ENCODE results near the gene MIPOL1.
"Not testable (repeated sequence)": the region's sequence is repeated elsewhere in the genome, so short reads cannot be mapped to it uniquely, and the experiment has no call there.

The MIPOL1 gene

DNA sequence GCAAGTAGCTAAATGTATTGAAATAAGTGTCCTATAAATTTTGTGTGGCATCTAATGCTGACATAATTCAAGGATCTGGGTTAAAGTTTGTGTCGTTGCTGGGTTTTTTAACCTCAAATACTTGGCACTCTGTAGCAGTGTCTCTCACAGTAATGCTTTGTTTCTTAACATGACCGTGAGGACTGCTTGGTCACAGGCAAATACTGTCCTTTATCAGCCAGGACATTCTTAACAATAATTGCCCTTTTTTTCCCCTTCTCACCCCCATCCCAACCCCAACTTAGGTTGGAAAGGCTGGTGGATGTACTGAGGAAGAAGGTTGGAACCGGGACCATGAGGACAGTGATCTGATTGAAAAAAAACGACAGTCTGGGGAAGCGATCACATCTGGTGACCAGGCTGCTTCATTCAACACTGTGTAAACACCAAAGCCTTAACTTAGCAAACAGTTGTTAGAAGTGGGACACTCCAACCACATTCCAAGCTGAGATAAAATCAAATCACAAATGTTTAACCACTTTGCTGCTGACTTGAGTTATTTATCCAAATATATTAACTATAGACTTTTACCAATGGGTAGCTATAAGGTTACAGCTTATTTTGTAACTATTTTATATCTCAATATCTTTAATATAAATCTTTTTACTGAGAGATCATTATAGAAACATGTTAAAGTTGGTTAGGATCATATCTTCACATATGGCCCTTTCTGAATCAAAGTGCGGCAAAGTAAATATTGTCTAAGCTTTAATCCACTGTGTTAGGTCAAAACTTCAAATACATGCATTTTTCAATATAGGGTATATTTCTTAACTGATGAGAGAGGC lies 349.1 kb downstream of the MIPOL1 start:
- no peak for DNase-seq (ENCODE audit: low read depth)

DNA sequence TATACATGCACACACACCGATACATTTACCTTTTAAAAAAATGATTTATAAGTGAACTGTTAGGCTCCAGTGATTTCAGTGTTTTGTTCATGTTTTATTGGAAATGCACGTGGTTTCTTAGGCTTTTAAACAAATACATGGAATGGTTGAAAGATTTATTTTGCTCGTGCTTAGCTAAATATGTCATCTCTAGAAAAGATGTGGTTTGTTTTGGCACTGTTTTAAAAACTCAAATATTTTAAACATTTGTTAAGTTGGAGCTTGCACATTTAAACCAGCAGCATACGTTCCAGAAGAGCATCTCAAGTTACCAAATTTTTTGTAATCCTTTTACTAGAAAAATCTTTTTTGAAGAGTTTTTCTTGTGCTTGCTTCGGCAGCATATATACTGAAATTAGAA lies 352.8 kb downstream of the MIPOL1 start:
- DNase-seq (ENCODE audit: low read depth), result no peak

- DNase-seq (ENCODE audit: low read depth), result no peak
These were observed 353.4 kb downstream of the MIPOL1 start for GRCh38 chr14:37551119-37551518.

DNA sequence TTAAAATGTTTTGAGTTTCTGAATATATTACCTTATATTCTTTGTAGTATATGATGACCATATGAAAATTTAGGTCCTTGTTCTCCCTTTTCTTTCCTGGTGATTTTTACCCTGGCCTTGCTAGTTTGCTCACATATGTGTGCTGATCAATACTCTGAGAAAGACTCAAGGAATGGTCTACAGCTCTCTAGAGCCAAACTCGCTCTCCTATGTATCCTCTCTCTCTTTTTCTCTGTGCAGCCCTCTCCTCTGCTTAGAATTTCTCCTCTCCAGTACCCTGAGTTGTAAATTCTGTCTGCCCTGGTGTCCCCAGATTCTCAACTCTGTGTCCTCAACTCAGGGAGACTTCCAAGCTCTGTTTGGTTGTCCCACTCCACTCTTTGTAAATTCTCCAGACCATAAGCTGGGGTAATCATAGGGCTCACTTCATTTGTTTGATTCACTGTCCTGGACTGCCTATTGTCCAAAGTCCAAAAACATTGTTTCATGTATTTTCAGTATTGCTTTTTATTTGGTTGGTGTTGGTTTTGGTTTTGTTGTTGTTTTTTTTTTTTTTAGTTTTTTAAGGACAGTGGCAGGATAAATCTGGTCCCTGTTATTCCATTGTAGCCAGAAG lies 356.3 kb downstream of the MIPOL1 start:
- no peak for DNase-seq (ENCODE audit: low read depth)

- DNase-seq (ENCODE audit: low read depth), result not testable (repeated sequence)
These were observed 357.9 kb downstream of the MIPOL1 start for GRCh38 chr14:37555596-37555995.

- no peak for DNase-seq (ENCODE audit: low read depth)
These were observed 361.0 kb downstream of the MIPOL1 start for GRCh38 chr14:37558740-37559139.

DNA sequence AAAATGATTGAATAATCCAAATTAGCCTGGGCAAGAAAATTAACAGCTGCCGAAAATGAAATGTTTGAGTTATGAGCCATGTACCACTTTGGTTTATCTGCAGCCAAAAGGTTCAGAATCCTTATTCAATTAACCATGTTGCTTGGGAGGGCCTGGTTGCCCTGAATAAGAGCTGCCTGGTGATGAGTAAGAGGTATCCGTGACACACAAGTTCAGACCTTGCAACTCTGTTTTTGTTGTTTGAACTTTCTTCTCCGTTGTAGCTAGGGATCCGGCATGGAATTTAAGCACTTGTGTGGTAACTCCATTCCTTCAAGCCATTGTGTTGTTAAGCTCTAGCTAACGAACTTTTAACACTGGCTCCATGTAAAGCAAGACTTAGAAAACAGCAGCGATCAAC lies 361.6 kb downstream of the MIPOL1 start:
- DNase-seq (ENCODE audit: low read depth), result no peak

DNA sequence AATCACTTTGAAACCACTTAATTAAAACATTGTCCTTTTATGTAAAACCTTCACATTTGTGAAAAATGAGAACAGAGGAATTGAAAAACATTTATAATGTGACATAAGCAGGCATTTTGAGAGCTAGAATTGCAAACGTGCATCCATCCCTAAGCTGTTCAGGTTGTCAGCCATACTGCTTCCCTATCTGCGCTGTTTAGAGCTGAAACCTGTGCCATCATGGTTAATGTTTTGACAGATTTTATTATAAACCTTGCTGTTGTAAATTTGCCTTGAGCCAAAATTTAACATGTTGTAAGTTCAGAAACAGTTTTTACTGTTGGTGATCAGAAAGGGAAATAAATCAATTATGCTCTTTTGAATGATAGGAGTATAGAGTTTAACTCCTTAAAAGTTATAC lies 365.5 kb downstream of the MIPOL1 start:
- no peak for DNase-seq (ENCODE audit: low read depth)

GRCh38 chr14:37565550-37565949 lies 367.8 kb downstream of the MIPOL1 start:
- no peak for DNase-seq (ENCODE audit: low read depth)

- DNase-seq (ENCODE audit: low read depth), result no peak
These were observed 369.2 kb downstream of the MIPOL1 start for GRCh38 chr14:37566811-37567371.

GRCh38 chr14:37569729-37570128 lies 372.0 kb downstream of the MIPOL1 start:
- no peak for DNase-seq (ENCODE audit: low read depth)

DNA sequence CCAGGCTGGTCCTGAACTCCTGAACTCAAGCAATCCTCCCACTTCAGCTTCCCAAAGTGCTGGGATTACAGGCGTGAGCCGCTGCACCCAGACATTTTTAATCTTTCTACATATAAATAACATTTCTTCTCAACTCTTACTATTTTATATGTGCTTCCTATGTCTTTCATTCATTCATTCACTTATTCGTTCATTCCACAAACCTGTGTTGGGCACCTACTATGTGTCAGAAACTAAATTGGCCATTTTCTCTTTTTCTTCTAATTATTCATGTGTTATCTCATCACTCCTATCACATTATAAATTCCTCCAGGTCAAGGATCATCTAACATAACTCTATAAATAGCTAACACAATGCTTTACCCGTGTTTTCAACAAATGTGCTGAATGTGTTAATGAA lies 373.7 kb downstream of the MIPOL1 start:
- no peak for DNase-seq (ENCODE audit: low read depth)

GRCh38 chr14:37573356-37573755 lies 375.6 kb downstream of the MIPOL1 start:
- DNase-seq (ENCODE audit: low read depth), result no peak

DNA sequence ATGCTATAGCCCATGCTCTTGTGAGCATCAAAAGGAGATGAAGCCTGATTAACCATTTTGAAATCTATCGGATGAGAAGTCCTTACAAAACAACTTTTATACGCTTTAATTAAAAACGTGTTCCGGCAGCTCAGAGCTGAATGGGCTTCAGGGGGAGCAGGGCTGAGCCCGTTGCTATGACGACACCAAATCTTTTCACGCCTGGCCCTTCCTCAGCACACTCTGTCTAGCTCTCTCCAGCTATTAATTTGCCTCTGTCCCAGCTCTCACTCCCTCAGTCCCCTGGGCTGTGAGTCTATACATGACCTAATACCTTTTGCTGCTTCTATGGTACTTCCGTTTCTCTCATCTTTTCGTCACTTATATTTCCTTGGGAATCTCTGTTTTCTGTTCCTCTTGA lies 381.5 kb downstream of the MIPOL1 start:
- DNase-seq (ENCODE audit: low read depth), result no peak

- no peak for DNase-seq (ENCODE audit: low read depth)
These were observed 382.4 kb downstream of the MIPOL1 start for GRCh38 chr14:37580146-37580545.

GRCh38 chr14:37583358-37584210 lies 385.8 kb downstream of the MIPOL1 start:
- DNase-seq (ENCODE audit: low read depth), result no peak

DNA sequence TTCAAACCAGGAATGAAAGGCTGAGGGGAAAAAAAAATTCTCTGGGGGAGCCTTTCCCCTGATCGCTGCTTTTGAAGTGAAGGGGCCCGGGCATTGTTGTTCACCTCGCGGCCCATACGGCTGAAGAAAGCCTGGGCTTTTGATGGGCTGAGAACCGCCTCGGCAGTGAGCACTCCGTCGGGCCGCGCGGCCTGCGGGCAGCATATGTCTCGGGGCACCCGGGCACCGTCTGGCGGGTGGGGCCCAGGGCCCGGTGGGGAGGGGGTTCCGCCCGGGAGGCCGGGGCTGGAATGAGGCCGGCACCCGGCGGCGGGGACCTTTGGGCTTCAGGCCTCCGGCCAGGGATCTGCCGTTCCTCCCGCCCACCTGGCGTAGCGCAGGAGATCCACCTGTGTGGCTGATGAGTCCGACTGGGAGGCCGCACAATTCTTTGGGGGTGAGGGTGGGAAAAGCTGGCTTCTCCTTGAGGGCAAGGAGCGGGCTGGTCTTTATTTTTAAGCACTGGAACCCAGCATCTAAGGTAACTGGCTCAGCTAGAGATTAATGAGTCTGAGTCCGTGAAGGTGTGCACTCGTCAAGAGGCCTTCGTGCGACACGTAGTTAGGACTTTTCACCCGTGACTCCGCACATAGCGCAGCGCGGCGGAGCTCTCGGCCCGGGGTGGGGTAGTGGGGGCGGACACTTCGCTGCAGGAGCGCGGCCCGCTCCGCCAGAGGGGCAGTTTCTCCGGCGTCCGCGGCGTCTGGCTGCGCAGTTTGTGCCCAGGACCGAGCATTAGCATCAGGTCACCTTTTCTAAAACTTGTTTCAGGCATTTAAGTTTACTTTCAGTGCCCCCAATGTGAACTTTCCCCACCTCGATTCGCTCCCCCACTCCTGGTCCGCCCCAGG lies 386.7 kb downstream of the MIPOL1 start:
- no peak for DNase-seq (ENCODE audit: low read depth)

- DNase-seq (ENCODE audit: low read depth), result no peak
These were observed 387.4 kb downstream of the MIPOL1 start for GRCh38 chr14:37585101-37585511.

- no peak for DNase-seq (ENCODE audit: low read depth)
These were observed 388.4 kb downstream of the MIPOL1 start for GRCh38 chr14:37585971-37586796.

- no peak for DNase-seq (ENCODE audit: low read depth)
These were observed 389.0 kb downstream of the MIPOL1 start for GRCh38 chr14:37586797-37587130.

Data from stimulated activated CD8-positive, alpha-beta memory T cell treated with anti-CD3 and anti-CD28 coated beads, Interleukin-12 subunit alpha, Interleukin-12 subunit beta, amount 100 ng/mL, for 1 hour (primary cell).